HG03108 (cell line): ENCODE measurements around the gene MTHFS.
"Not testable (repeated sequence)": the region's sequence is repeated elsewhere in the genome, so short reads cannot be mapped to it uniquely, and the experiment has no call there.

Experiments used
- ATAC-seq: cut with Tn5 transposase; IDR thresholded peaks from one replicate; pipeline ENCODE4 v1.9.1; 2021; ENCODE audit warnings: moderate library complexity; ENCODE audit not compliant: unreplicated experiment

Gene MTHFS

DNA sequence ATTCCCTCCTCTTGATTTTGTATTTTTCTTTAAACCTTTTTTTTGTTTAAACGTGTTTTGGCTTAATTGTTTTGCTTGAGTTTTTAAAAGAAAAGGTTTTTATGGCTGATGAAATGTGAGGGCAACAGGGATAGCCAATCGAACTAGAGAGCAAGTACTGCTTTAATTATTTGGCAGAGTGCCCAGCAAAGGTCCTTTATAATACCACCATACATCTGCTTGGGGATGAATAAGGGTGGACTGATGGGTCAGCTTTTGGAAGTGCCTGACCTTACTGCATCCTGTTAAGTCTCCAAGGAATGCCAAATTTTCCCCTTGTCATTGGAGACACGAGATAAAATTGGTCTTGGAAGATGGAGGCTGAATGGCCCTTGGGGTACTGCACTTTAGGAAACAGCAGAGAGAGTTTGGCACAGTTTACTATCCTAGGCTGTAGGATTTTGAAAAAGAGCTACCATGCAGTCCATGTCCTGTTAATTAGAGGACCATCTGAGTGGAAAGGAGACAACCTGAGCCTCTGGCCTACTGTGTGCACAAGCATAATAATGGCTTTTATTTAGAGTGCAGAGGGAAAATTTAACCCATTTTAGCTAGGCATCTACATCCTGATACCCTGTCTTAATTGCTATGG, 19.8 kb upstream of the MTHFS start:
- no peak for ATAC-seq

DNA sequence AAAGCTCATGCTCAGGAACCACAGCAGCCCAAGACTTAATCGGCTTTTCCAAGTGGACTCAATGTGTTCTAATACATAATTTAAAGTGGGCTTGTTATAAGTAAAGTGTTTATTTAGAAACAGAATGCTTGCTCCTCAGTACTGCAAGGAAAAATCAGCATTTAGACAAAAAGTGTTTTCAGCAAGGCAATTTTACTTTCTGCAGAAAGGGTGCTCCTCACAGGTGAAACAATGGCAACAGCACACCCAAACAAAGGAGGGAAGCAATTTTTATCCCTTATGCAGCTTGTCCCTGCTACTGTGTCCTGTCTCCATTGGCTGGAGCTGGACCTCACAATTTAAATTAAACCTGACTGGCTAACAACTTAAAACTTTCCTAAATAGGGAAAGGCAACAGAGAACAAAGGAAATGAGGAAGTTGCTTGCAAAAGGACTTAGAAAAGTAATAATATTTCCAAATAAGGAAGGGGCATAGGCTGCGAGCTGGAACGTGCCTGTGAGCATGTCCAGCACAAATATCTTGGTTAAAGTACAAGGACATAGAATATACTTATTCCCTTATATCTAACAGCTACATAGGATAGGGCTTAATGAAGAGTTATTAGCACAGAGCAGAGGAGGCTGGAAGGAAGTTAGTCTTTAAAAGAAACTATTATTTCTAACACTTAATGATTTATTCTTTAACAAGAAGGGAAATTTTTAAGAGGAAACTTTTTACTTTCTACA, 19.1 kb upstream of the MTHFS start:
- ATAC-seq: not testable (repeated sequence)

DNA sequence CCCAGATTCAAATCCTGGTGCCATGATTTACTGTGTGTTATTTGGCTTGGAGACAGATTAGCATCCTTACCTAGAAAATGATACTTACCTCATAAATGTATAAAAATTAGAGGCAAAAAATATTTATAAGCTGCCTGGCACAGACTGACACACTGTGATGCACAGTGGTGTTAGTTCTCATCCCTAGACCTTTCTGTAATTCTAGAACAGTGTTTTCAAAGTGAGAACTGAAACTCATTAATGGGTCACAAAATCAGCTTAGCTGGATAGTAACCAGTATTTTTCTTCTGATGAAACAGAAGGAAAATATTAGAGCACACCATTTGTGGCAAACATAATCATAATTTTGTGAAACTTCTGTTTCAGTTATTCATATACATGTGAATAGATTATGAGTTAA, 17.9 kb upstream of the MTHFS start:
- no peak for ATAC-seq

DNA sequence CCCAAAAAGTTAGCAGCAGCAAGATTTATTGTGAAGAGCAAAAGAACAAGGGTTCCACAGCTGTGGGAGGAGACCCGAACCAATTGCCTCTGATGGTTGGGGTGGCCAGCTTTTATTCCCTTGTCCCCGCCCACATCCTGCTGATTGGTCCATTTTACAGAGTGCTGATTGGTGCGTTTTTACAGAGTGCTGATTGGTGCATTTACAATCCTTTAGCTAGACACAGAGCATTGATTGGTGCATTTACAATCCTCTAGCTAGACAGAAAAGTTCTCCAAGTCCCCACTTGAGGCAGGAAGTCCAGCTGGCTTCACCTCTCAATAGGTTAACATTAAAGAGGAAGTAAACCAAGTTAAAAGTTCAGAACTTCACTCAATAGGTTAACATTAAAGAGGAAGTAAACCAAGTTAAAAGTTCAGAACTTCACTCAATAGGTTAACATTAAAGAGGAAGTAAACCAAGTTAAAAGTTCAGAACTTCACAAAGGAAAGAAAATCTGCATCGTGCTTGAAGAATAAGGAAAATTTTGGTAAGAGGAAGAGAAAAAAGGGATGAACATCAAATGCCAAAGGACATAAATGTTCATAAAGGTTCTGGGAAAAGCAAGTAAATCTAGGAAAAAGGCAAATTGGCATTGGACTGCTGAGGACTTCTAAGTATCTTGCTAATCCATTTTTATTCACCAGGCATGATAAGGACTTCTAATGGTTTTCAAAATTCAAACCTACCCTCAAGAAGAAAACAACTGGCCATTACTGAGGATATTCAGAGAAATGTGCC, 12.9 kb upstream of the MTHFS start:
- ATAC-seq: peak; percentile 82

GRCh38 chr15:79904271-79904670, 7.5 kb upstream of the MTHFS start:
- ATAC-seq: no peak

DNA sequence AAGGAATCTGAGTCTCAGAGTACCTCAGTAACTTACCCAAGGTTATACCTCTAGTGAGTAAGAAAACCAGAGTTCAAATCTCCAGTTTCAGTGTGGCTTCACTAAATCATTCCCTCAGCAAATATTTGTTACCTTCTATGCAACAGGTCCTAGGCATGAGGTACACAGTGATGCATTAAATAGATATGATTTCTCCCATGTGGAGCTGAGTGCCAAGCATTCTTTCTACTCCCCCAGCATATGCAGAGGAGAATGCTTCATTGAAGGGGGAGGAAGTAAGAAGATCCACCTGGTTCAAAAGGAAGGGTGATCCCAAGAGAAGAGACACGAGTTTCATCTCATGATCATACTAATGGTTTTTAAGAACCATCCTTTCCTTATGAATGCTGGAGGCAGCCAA, 6.8 kb upstream of the MTHFS start:
- no peak for ATAC-seq

DNA sequence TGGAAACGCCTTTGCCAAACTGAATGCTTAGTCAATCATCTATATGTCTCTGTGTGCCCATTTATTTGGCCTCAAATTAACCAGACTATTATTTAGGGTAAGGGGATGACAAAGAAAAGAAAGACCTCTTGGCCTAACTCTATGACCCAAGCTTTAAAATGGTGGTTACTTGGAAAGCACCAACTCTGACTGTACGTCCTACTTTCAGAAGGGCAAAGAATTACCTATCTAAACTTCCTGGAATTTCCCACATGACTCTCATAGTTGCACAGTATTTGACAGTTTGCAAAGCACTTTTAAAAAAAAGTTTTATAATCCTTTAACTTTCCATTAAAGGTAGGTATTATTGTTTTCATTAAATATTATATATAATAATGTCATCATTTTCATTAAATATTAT, 6.3 kb upstream of the MTHFS start:
- no peak for ATAC-seq

- peak; percentile 42 for ATAC-seq
These were observed 5.1 kb upstream of the MTHFS start for GRCh38 chr15:79901958-79902357.

GRCh38 chr15:79900818-79901378, 4.1 kb upstream of the MTHFS start:
- ATAC-seq: not testable (repeated sequence)

DNA sequence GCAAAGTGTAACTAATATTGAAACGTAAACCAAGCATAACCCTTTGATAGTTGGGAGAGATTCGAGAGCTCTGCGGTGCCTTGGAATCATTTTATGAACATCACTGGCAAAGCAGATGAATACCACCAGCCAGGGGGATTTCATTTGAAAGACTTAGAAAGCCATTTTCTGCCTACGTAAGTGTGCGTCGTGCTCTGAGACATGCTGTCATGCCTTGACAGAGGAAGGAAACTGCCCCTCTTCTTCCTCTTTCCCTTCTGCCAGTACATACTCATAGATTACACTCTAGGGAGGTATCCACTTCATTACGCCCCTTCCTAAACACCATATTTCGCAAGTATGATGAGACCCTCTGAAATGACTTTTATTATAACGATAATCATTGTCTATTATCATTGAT, 3.3 kb upstream of the MTHFS start:
- ATAC-seq: no peak

GRCh38 chr15:79898786-79899185, 2.0 kb upstream of the MTHFS start:
- not testable (repeated sequence) for ATAC-seq

GRCh38 chr15:79898369-79898768, 1.6 kb upstream of the MTHFS start:
- ATAC-seq: no peak

DNA sequence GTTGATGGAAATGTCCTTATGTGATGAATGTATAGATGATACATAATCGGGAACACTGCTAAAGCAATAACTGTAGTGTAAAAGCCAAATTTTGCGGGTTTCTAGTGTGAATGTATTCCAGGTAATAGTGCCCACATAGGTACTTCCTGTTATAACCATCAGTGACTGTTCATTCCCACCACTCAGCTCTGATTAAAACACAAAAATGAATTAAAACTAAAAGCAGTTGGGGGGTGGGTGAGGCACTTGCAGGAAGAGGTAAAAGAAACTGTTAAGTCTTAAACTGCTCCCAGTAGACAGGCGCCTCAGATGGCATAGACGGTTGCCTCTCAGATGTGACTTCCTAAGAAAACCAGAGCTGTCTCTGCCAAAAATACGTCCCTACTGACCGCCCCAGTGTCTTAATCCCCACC, 893 bp upstream of the MTHFS start:
- no peak for ATAC-seq

DNA sequence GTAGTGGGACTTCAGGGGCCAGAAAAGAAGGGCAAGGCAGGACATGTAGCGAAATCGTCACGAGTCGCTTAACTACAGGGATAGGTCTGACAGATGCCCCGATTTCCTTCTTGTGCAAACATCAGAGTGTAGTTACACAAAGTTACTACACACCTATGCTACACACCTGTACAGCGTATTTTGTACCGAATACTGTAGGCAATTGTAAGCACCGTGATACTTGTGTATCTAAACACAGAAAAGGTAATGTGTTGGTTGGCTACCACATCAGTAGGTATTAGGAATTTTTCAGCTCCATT, 515 bp upstream of the MTHFS start:
- ATAC-seq: no peak

GRCh38 chr15:79896131-79896633, 632 bp downstream of the MTHFS start:
- ATAC-seq: no peak

- no peak for ATAC-seq
These were observed 9.5 kb downstream of the MTHFS start for GRCh38 chr15:79887054-79887930.

DNA sequence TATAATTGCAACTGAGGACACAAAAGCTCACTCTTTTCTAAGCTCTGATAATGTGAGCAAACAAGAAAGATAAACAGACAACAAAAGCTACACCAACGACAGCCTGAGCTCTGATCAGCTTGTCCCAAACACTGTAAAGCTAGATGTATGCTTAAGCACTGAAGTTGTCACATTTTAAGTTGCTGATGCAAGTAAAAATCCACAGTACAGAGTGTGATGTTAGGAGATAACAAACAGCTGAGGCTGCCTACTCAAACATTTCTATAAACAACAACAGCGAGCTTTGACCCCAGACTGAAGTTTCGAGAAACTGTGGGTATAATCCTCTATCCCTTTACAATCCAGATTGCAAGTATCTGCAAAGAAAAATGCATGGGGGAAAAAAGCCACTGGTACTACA, 10.7 kb downstream of the MTHFS start:
- ATAC-seq: no peak

DNA sequence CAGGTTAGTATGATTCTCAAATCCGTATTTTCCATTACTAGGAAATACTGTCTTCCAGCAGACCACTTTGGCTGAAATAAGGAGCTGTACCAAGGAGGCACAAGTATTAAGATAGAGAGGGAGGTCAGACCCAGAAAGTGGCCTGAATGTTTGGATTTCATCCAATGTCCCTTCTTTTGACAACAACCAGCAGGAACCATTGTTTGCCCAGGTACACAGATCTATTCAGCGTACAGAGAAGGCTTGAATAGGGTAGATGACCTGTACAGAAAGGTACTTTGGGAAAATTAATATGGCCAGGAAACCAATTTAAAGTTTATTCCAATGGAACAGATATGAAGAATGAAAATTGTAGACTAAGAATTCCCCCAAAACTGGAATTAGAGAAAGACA, 12.6 kb downstream of the MTHFS start:
- no peak for ATAC-seq

- ATAC-seq: no peak
These were observed 13.1 kb downstream of the MTHFS start for GRCh38 chr15:79883579-79884203.

GRCh38 chr15:79881668-79882067, 15.1 kb downstream of the MTHFS start:
- ATAC-seq: no peak
